Thymus (tissue), 11 donors: Measurements from ENCODE around the gene UBTD1. TPM values are rescaled to one million over a fixed set of nuclear protein-coding genes. Genes with fewer than 3 reads are reported as not detected.
A peak's percentile ranks its signal among the peaks of the same experiment; 100 is the strongest.
"Not testable (repeated sequence)": the region's sequence is repeated elsewhere in the genome, so short reads cannot be mapped to it uniquely, and the experiment has no call there.

ENCODE experiments used
- DNase-seq, 9 donors: peaks; one replicate each; pipeline ENCODE4 v3.0.0-alpha.2; 2013; ENCODE audit warnings: low spot score in 9 of 9, low read depth in 6 of 9, missing footprints in 1 of 9
- H3K27ac ChIP-seq, 2 donors: one replicate each; pipeline ENCODE4 v1.5.1; 2013; ENCODE audit warnings: control low read depth in 1 of 2, low read depth in 1 of 2, low read length in 1 of 2, mild to moderate bottlenecking in 1 of 2, moderate library complexity in 1 of 2
- H3K27me3 ChIP-seq, 2 donors: one replicate each; pipeline ENCODE4 v1.5.1; 2013; ENCODE audit warnings: low read length in 1 of 2; ENCODE audit not compliant: control insufficient read depth in 2 of 2, insufficient read depth in 1 of 2
- H3K36me3 ChIP-seq, 2 donors: one replicate each; pipeline ENCODE4 v1.5.1; 2013; ENCODE audit warnings: low read length in 1 of 2, mild to moderate bottlenecking in 1 of 2, moderate library complexity in 1 of 2; ENCODE audit not compliant: control insufficient read depth in 2 of 2, insufficient read depth in 2 of 2
- H3K4me1 ChIP-seq, 2 donors: one replicate each; pipeline ENCODE4 v1.5.1; 2013; ENCODE audit warnings: low read length in 2 of 2; ENCODE audit not compliant: control insufficient read depth in 2 of 2, insufficient read depth in 2 of 2
- H3K4me3 ChIP-seq, 2 donors: one replicate each; pipeline ENCODE4 v1.5.1; 2013; ENCODE audit warnings: low read length in 2 of 2, control low read depth in 1 of 2, mild to moderate bottlenecking in 1 of 2
- H3K9me3 ChIP-seq, 2 donors: one replicate each; pipeline ENCODE4 v1.5.1; 2013; ENCODE audit warnings: low read length in 1 of 2, mild to moderate bottlenecking in 1 of 2; ENCODE audit not compliant: control insufficient read depth in 2 of 2, insufficient read depth in 1 of 2
- WGBS: extraction: QIAGEN DNeasy Blood & Tissue Kit; methylation state at CpG from one replicate; pipeline ENCODE4 v1.1.7; 2013; 5-methylcytosine and 5-hydroxymethylcytosine counted together
- polyA plus RNA-seq: library from polyadenylated mRNA; stranded (reverse); fragments of 200-250 nt; gene quantifications from one replicate; pipeline ENCODE4 v1.2.3, GENCODE V29; 2013
- total RNA-seq: library from RNA; stranded (reverse); fragments of 120-200 nt; gene quantifications from one replicate; pipeline ENCODE4 v1.2.4, GENCODE V29; 2013
- donor health status: healthy.

The UBTD1 gene
- total and polyA plus RNA-seq, 2 donors = 2.5 to 7.8 TPM

GRCh38 chr10:97560731-97561381 lies 62.1 kb downstream of the UBTD1 start:
- not testable (repeated sequence) for H3K4me1 ChIP-seq, H3K36me3 ChIP-seq, DNase-seq, H3K27me3 ChIP-seq, H3K9me3 ChIP-seq, H3K4me3 ChIP-seq
- 94% methylated on average over 17 of the region's 17 CpGs for WGBS
- peak overlapping the region in 1 of 2 donors; percentile 31 for H3K27ac ChIP-seq

GRCh38 chr10:97561386-97562077 lies 62.8 kb downstream of the UBTD1 start:
- H3K27ac ChIP-seq, H3K4me1 ChIP-seq: not testable (repeated sequence)

GRCh38 chr10:97562329-97562728 lies 63.6 kb downstream of the UBTD1 start:
- H3K9me3 ChIP-seq, DNase-seq, H3K36me3 ChIP-seq, H3K4me3 ChIP-seq, H3K4me1 ChIP-seq, H3K27ac ChIP-seq, H3K27me3 ChIP-seq: not testable (repeated sequence)
- WGBS = 98% methylated on average over 5 of the region's 5 CpGs

More at GRCh38 chr10:97561386-97562077, 62.8 kb downstream of the UBTD1 start:
- DNase-seq, H3K4me3 ChIP-seq, H3K36me3 ChIP-seq, H3K27me3 ChIP-seq, H3K9me3 ChIP-seq: not testable (repeated sequence)
- WGBS = 97% methylated on average over 12 of the region's 12 CpGs

- H3K4me1 ChIP-seq = no peaks in the 10 kb centered on the region
- DNase-seq = no peak
- H3K36me3 ChIP-seq = no peaks in the 10 kb centered on the region
- H3K27me3 ChIP-seq = no peaks in the 10 kb centered on the region
- 97% methylated on average over 4 of the region's 4 CpGs for WGBS
- H3K4me3 ChIP-seq = no peak overlapping the region
- peaks cover 0 to 3% of the 10 kb centered on the region in 2 donors for H3K9me3 ChIP-seq
- H3K27ac ChIP-seq = no peak overlapping the region
These were observed 64.6 kb downstream of the UBTD1 start for GRCh38 chr10:97563337-97563736.

- Histone ChIP-seq H3K4me3 (no peak overlapping the region), H3K27me3 (no peaks in the 10 kb centered on the region), H3K9me3 (peaks cover 0 to 3% of the 10 kb centered on the region in 2 donors), H3K36me3 (no peaks in the 10 kb centered on the region), H3K4me1 (no peaks in the 10 kb centered on the region), H3K27ac (no peak overlapping the region)
- no peak for DNase-seq
- 98% methylated on average over 4 of the region's 4 CpGs for WGBS
These were observed 66.1 kb downstream of the UBTD1 start for GRCh38 chr10:97564776-97565175.

- Histone ChIP-seq H3K4me1 (no peaks in the 10 kb centered on the region), H3K4me3 (no peak overlapping the region), H3K36me3 (no peaks in the 10 kb centered on the region), H3K9me3 (no peaks in the 10 kb centered on the region), H3K27ac (no peak overlapping the region), H3K27me3 (no peaks in the 10 kb centered on the region)
- 95% methylated on average over 2 of the region's 2 CpGs for WGBS
- DNase-seq = no peak
These were observed 67.7 kb downstream of the UBTD1 start for GRCh38 chr10:97566336-97566996.

- no peak overlapping the region for H3K27ac ChIP-seq
- no peak for DNase-seq
- no peaks in the 10 kb centered on the region for H3K36me3 ChIP-seq
- 97% methylated on average over 15 of the region's 15 CpGs for WGBS
- no peaks in the 10 kb centered on the region for H3K4me1 ChIP-seq
- no peak overlapping the region for H3K4me3 ChIP-seq
- no peaks in the 10 kb centered on the region for H3K27me3 ChIP-seq
- H3K9me3 ChIP-seq = no peaks in the 10 kb centered on the region
These were observed 69.2 kb downstream of the UBTD1 start for GRCh38 chr10:97567891-97568290.

GRCh38 chr10:97570146-97570788 lies 71.5 kb downstream of the UBTD1 start:
- no peak overlapping the region for H3K27ac ChIP-seq
- no peak for DNase-seq

More at GRCh38 chr10:97570146-97570788, 71.5 kb downstream of the UBTD1 start:
- H3K36me3 ChIP-seq = no peaks in the 10 kb centered on the region
- no peaks in the 10 kb centered on the region for H3K9me3 ChIP-seq
- H3K27me3 ChIP-seq = no peaks in the 10 kb centered on the region
- no peak overlapping the region for H3K4me3 ChIP-seq
- 96% methylated on average over 33 of the region's 33 CpGs for WGBS
- no peaks in the 10 kb centered on the region for H3K4me1 ChIP-seq
